H9 (cell line): ENCODE data around the gene OR1K1. TPM values are rescaled to one million over a fixed set of nuclear protein-coding genes. Genes with fewer than 3 reads are reported as not detected.

Experiments used
- DNase-seq: peaks from one replicate; pipeline ENCODE4 v3.0.0-alpha.2; 2017
- H2AFZ ChIP-seq: one replicate; pipeline ENCODE4 v1.6.1; 2013; ENCODE audit warnings: mild to moderate bottlenecking, low read length, control low read depth, moderate library complexity
- H2AK5ac ChIP-seq: 2 replicates; pipeline ENCODE4 v1.6.1; 2013; ENCODE audit warnings: low read length, control low read depth, mixed read lengths; ENCODE audit not compliant: insufficient read length
- H2BK120ac ChIP-seq: one replicate; pipeline ENCODE4 v1.6.1; 2013; ENCODE audit warnings: low read depth, mild to moderate bottlenecking, low read length, control low read depth, inconsistent platforms; ENCODE audit not compliant: poor library complexity, severe bottlenecking
- H2BK12ac ChIP-seq: 2 replicates; pipeline ENCODE4 v1.6.1; 2013; ENCODE audit warnings: low read length, control low read depth, mixed read lengths, low read depth; ENCODE audit not compliant: insufficient read length
- H2BK15ac ChIP-seq: 2 replicates; pipeline ENCODE4 v1.6.1; 2013; ENCODE audit warnings: low read depth, low read length, control low read depth
- H2BK20ac ChIP-seq: one replicate; pipeline ENCODE4 v1.6.1; 2013; ENCODE audit warnings: low read depth, mild to moderate bottlenecking, low read length, control low read depth, inconsistent platforms; ENCODE audit not compliant: poor library complexity, severe bottlenecking
- H2BK5ac ChIP-seq: 2 replicates; pipeline ENCODE4 v1.6.1; 2013; ENCODE audit warnings: low read length, control low read depth, mixed read lengths; ENCODE audit not compliant: insufficient read length
- H3K14ac ChIP-seq: 2 replicates; pipeline ENCODE4 v1.6.1; 2013; ENCODE audit warnings: low read length, control low read depth; ENCODE audit not compliant: insufficient read depth
- H3K18ac ChIP-seq: 2 replicates; pipeline ENCODE4 v1.6.1; 2013; ENCODE audit warnings: low read depth, mild to moderate bottlenecking, mixed read lengths, low read length, control low read depth; ENCODE audit not compliant: insufficient read length
- H3K23ac ChIP-seq: 2 replicates; pipeline ENCODE4 v1.6.1; 2013; ENCODE audit warnings: low read length, control low read depth, mixed read lengths, low read depth; ENCODE audit not compliant: insufficient read length
- H3K23me2 ChIP-seq: 2 replicates; pipeline ENCODE4 v1.6.1; 2013; ENCODE audit warnings: low read depth, mild to moderate bottlenecking, mixed read lengths, low read length, control low read depth; ENCODE audit not compliant: insufficient read length, poor library complexity, severe bottlenecking
- H3K27ac ChIP-seq: 2 replicates; pipeline ENCODE4 v1.5.1; 2013; ENCODE audit warnings: low read length, control low read depth, mixed read lengths, low read depth; ENCODE audit not compliant: insufficient read length
- H3K27me3 ChIP-seq: 2 replicates; pipeline ENCODE4 v1.6.1; 2013; ENCODE audit warnings: low read length, control low read depth, inconsistent platforms; ENCODE audit not compliant: insufficient read depth
- H3K4ac ChIP-seq: 2 replicates; pipeline ENCODE4 v1.6.1; 2013; ENCODE audit warnings: low read depth, mild to moderate bottlenecking, control low read depth, inconsistent platforms, low read length, moderate library complexity
- H3K4me1 ChIP-seq: 2 replicates; pipeline ENCODE4 v1.6.1; 2013; ENCODE audit warnings: low read length, control low read depth, inconsistent platforms; ENCODE audit not compliant: insufficient read depth
- H3K4me2 ChIP-seq: 2 replicates; pipeline ENCODE4 v1.6.1; 2013; ENCODE audit warnings: low read length, control low read depth, mixed read lengths; ENCODE audit not compliant: insufficient read length, insufficient read depth
- H3K56ac ChIP-seq: 2 replicates; pipeline ENCODE4 v1.6.1; 2013; ENCODE audit warnings: low read depth, mild to moderate bottlenecking, mixed read lengths, low read length, control low read depth; ENCODE audit not compliant: insufficient read length
- H3K79me1 ChIP-seq: 2 replicates; pipeline ENCODE4 v1.6.1; 2013; ENCODE audit warnings: low read depth, mild to moderate bottlenecking, moderate library complexity, low read length, control low read depth, inconsistent platforms; ENCODE audit not compliant: insufficient read depth, poor library complexity, severe bottlenecking
- H3K79me2 ChIP-seq: 2 replicates; pipeline ENCODE4 v1.6.1; 2013; ENCODE audit warnings: low read length, control low read depth, inconsistent platforms; ENCODE audit not compliant: insufficient read depth
- H3K9ac ChIP-seq: 2 replicates; pipeline ENCODE4 v1.6.1; 2013; ENCODE audit warnings: low read length, control low read depth, mixed read lengths; ENCODE audit not compliant: insufficient read length; ENCODE audit errors: extremely low read depth
- H3K9me3 ChIP-seq: one replicate; pipeline ENCODE4 v1.6.1; 2013; ENCODE audit warnings: low read depth, low read length, inconsistent platforms; ENCODE audit not compliant: control insufficient read depth
- H3T11ph ChIP-seq: one replicate; pipeline ENCODE4 v1.6.1; 2013; ENCODE audit warnings: mild to moderate bottlenecking, low read length, control low read depth, inconsistent platforms
- H4K20me1 ChIP-seq: one replicate; pipeline ENCODE4 v1.6.1; 2013; ENCODE audit not compliant: control insufficient read depth, insufficient read length, insufficient read depth
- H4K5ac ChIP-seq: 2 replicates; pipeline ENCODE4 v1.6.1; 2013; ENCODE audit warnings: low read depth, mild to moderate bottlenecking, mixed read lengths, low read length, control low read depth; ENCODE audit not compliant: insufficient read length
- H4K8ac ChIP-seq: replicated peaks from 2 replicates; pipeline ENCODE4 v1.6.1; 2013; ENCODE audit warnings: low read length, control low read depth, mixed read lengths, low read depth; ENCODE audit not compliant: insufficient read length
- H4K91ac ChIP-seq: 2 replicates; pipeline ENCODE4 v1.6.1; 2013; ENCODE audit warnings: low read depth, mild to moderate bottlenecking, moderate library complexity, mixed read lengths, low read length, control low read depth; ENCODE audit not compliant: insufficient read length
- H3K27ac Mint-ChIP-seq, 3 experiments: 2 replicates in 2 of 3; 3 replicates in 1 of 3; pipeline ENCODE4 v1.8.0; 2020 to 2021; ENCODE audit warnings: mixed read lengths in 3 of 3, mild to moderate bottlenecking in 1 of 3, moderate library complexity in 1 of 3
- H3K27me3 Mint-ChIP-seq: 2 replicates; pipeline ENCODE4 v1.8.0; 2021; ENCODE audit warnings: low read depth, mild to moderate bottlenecking, moderate library complexity, mixed read lengths
- H3K36me3 Mint-ChIP-seq, 3 experiments: 2 replicates in 2 of 3; 3 replicates in 1 of 3; pipeline ENCODE4 v1.8.0; 2020 to 2021; ENCODE audit warnings: low read depth in 3 of 3, mixed read lengths in 3 of 3; ENCODE audit not compliant: insufficient read depth in 1 of 3
- H3K4me1 Mint-ChIP-seq, 2 experiments: 2 replicates each; pipeline ENCODE4 v1.8.0; 2020; ENCODE audit warnings: mixed read lengths in 2 of 2
- H3K4me3 Mint-ChIP-seq, 2 experiments: 2 replicates in 1 of 2; 3 replicates in 1 of 2; pipeline ENCODE4 v1.8.0; 2020 to 2021; ENCODE audit warnings: mild to moderate bottlenecking in 2 of 2, mixed read lengths in 2 of 2, moderate library complexity in 1 of 2
- H3K9me3 Mint-ChIP-seq, 2 experiments: 2 replicates in 1 of 2; 3 replicates in 1 of 2; pipeline ENCODE4 v1.8.0; 2020; ENCODE audit warnings: mild to moderate bottlenecking in 2 of 2, mixed read lengths in 2 of 2, moderate library complexity in 1 of 2
- WGBS: extraction: QIAGEN DNeasy Blood & Tissue Kit; methylation state at CpG from one replicate; pipeline ENCODE4 v1.1.7; 2013; ENCODE audit warnings: missing lambda C conversion rate, low lambda C conversion rate, mixed read lengths; ENCODE audit not compliant: insufficient read length; ENCODE audit errors: extremely low coverage; 5-methylcytosine and 5-hydroxymethylcytosine counted together
- total RNA-seq: library from RNA; stranded (reverse); gene quantifications from 2 replicates; pipeline ENCODE4 v1.2.1, GENCODE V29; 2021
- TF ChIP-seq, protein P1 (sequence below): fragments of 200-600 bp; sonication (generic); conservative IDR thresholded peaks from 3 replicates; pipeline ENCODE4 v1.8.0; 2021; ENCODE audit warnings: antibody characterized with exemption, mild to moderate bottlenecking

Gene OR1K1
- total RNA-seq, 1 experiment from 2014 or later, result not detected

DNA sequence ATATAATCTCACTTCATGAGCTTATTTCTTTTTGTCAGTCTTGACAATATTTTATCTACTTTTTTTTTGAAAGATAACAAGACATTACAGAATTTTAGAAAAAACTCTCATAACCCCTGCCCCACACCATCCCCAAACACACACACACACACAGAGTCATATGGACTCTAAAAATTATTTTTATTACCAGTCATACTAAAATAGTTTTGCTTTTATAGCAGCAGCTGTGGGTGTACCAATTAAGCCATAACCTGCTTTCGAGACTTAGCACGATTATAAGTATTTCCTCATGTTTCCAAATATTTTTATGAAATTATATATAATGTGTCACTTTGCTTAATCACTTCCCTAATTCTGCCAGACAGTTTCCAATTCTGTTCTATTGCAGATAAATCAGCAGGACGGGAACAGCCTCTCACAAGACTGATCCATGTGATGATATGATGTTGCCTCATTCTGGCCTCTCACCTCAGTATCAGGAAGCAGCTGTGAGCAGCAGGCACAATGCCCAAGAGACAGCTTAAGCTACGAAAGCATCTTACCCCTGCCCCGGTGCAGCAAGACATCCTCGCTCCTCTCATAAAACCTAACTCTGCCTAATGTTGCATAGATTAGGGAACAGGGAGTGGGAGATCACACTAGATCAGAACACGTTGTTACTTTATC is 21.5 kb downstream of the OR1K1 start:
- Histone ChIP-seq H4K8ac (no peak overlapping the region), H3K9ac (no peak overlapping the region), H2AFZ (no peak overlapping the region), H3K9me3 (no peaks in the 10 kb centered on the region), H2BK20ac (no peak overlapping the region), H2BK120ac (no peak overlapping the region), H2AK5ac (no peak overlapping the region), H3K18ac (no peak overlapping the region), H3K79me2 (peaks cover 5% of the 10 kb centered on the region; the same call in 1 of the 2 replicates), H2BK15ac (no peak overlapping the region), H2BK12ac (no peak overlapping the region), H3K4me2 (no peak overlapping the region), H3K4me1 (no peaks in the 10 kb centered on the region), H4K91ac (no peak overlapping the region), H3K23ac (no peak overlapping the region), H3K79me1 (peaks cover 5% of the 10 kb centered on the region), H3K23me2 (no peaks in the 10 kb centered on the region), H4K20me1 (no peaks in the 10 kb centered on the region), H3K4ac (no peak overlapping the region), H3K27ac (no peak overlapping the region), H3K56ac (no peak overlapping the region), H3K27me3 (no peaks in the 10 kb centered on the region), H2BK5ac (no peak overlapping the region), H3K14ac (no peak overlapping the region), H4K5ac (no peak overlapping the region), H3T11ph (no peak overlapping the region)
- no peak overlapping the region for H3K4me3 Mint-ChIP-seq
- TF ChIP-seq, protein P1, sequence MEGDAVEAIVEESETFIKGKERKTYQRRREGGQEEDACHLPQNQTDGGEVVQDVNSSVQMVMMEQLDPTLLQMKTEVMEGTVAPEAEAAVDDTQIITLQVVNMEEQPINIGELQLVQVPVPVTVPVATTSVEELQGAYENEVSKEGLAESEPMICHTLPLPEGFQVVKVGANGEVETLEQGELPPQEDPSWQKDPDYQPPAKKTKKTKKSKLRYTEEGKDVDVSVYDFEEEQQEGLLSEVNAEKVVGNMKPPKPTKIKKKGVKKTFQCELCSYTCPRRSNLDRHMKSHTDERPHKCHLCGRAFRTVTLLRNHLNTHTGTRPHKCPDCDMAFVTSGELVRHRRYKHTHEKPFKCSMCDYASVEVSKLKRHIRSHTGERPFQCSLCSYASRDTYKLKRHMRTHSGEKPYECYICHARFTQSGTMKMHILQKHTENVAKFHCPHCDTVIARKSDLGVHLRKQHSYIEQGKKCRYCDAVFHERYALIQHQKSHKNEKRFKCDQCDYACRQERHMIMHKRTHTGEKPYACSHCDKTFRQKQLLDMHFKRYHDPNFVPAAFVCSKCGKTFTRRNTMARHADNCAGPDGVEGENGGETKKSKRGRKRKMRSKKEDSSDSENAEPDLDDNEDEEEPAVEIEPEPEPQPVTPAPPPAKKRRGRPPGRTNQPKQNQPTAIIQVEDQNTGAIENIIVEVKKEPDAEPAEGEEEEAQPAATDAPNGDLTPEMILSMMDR, result no peak
- H3K27ac Mint-ChIP-seq, result no peak overlapping the region
- no peaks in the 10 kb centered on the region for H3K27me3 Mint-ChIP-seq
- H3K36me3 Mint-ChIP-seq, result peaks cover 25 to 63% (median 51%) of the 10 kb centered on the region in 3 experiments; a peak in 6 of 7 replicates
- no peak for DNase-seq
- H3K9me3 Mint-ChIP-seq, result no peaks in the 10 kb centered on the region
- no CpG with 5 or more reads among the region's 7 CpGs for WGBS
- H3K4me1 Mint-ChIP-seq, result peaks cover 0 to 2% of the 10 kb centered on the region in 2 experiments; a peak in 2 of 4 replicates
